Spleen (tissue), 11 donors: ENCODE data around the gene KIAA1217. TPM values are rescaled to one million over a fixed set of nuclear protein-coding genes. Genes with fewer than 3 reads are reported as not detected.

Experiments
- DNase-seq: peaks from one replicate; pipeline ENCODE4 v3.0.0-alpha.2; 2020
- H3K27ac ChIP-seq, 8 donors: fragments of 200-600 bp; sonication (generic) in 7 of 8; 1 replicate in 4 of 8; 2 replicates in 4 of 8; pipeline versions ENCODE4 v1.5.0 to v1.8.0; 2016 to 2021; ENCODE audit warnings: inconsistent platforms in 4 of 8, mild to moderate bottlenecking in 4 of 8, moderate library complexity in 1 of 8
- H3K27me3 ChIP-seq, 7 donors: fragments of 200-600 bp; sonication (generic) in 6 of 7; replicated peaks in 1 of 7; 1 replicate in 4 of 7; 2 replicates in 3 of 7; pipeline versions ENCODE4 v1.5.0 to v1.8.0; 2016 to 2021; ENCODE audit warnings: inconsistent platforms in 3 of 7, mild to moderate bottlenecking in 1 of 7
- H3K36me3 ChIP-seq, 6 donors: fragments of 200-600 bp; sonication (generic) in 5 of 6; 1 replicate in 4 of 6; 2 replicates in 2 of 6; pipeline versions ENCODE4 v1.5.0 to v1.8.0; 2016 to 2021; ENCODE audit warnings: inconsistent platforms in 2 of 6
- H3K4me1 ChIP-seq, 6 donors: fragments of 200-600 bp; sonication (generic) in 5 of 6; 1 replicate in 3 of 6; 2 replicates in 3 of 6; pipeline versions ENCODE4 v1.5.0 to v1.8.0; 2016 to 2021; ENCODE audit warnings: inconsistent platforms in 3 of 6
- H3K4me3 ChIP-seq, 8 donors: fragments of 200-600 bp; sonication (generic) in 7 of 8; 1 replicate in 4 of 8; 2 replicates in 4 of 8; pipeline versions ENCODE4 v1.5.0 to v1.8.0; 2016 to 2021; ENCODE audit warnings: inconsistent platforms in 4 of 8, mild to moderate bottlenecking in 4 of 8, moderate library complexity in 2 of 8
- H3K9me3 ChIP-seq, 8 donors: fragments of 200-600 bp; sonication (generic) in 7 of 8; 1 replicate in 4 of 8; 2 replicates in 4 of 8; pipeline versions ENCODE4 v1.5.0 to v1.8.0; 2016 to 2021; ENCODE audit warnings: inconsistent platforms in 4 of 8
- POLR2A ChIP-seq, 3 donors: fragments of 450-650 bp; IDR thresholded peaks; one replicate each; pipeline ENCODE4 v1.5.1; 2017; ENCODE audit warnings: antibody characterized with exemption in 3 of 3, mild to moderate bottlenecking in 1 of 3
- POLR2AphosphoS5 ChIP-seq, 3 donors: sonication (generic); formaldehyde crosslinking; IDR thresholded peaks; one replicate each; pipeline ENCODE4 v1.5.1; 2017; ENCODE audit warnings: antibody characterized with exemption in 3 of 3
- WGBS, 5 donors: extraction: QIAGEN DNeasy Blood & Tissue Kit in 3 of 5; methylation state at CpG; one replicate each; pipeline versions ENCODE4 v1.1.5 to v1.1.7; 2013 to 2018; 5-methylcytosine and 5-hydroxymethylcytosine counted together
- intact Hi-C: fragments of 100-400 bp; cut with DNase I; formaldehyde crosslinking; loops from one replicate; pipeline ENCODE4 v1.15.0; 2023; ENCODE audit warnings: low total_unique reads
- polyA plus RNA-seq, 3 donors: library from polyadenylated mRNA; stranded (reverse); fragments of 200-250 nt; gene quantifications; one replicate each; pipeline ENCODE4 v1.2.1, GENCODE V29; 2013
- total RNA-seq, 7 donors: library from RNA; depleted of rRNA in 3 of 7; stranded (reverse); fragments of >200 nt in 3 of 7; fragmentation: NEBNext Ultra II Directional in 4 of 7; extraction: Animal tissue kit (Norgen Biotek cat#: 25700) in 4 of 7; gene quantifications; one replicate each; pipeline versions ENCODE4 v1.1.0 to v1.2.1, GENCODE V29; 2016 to 2021
- TF ChIP-seq, protein P1 (sequence below), 11 experiments: fragments of 200-600 bp in 7 of 11; fragments of 450-650 bp in 4 of 11; sonication (generic) in 4 of 11; IDR thresholded peaks in 8 of 11; conservative IDR thresholded peaks in 3 of 11; 1 replicate in 7 of 11; 2 replicates in 4 of 11; pipeline versions ENCODE4 v1.4.0 to v1.8.0; 2016 to 2021; ENCODE audit warnings: antibody characterized with exemption in 11 of 11, inconsistent platforms in 4 of 11, mild to moderate bottlenecking in 1 of 11
- donor health status: healthy with polysubstance abuse.
- donor health status: DM: no; HTN: no; CAD: no; lungs with moderate emphysema.
- donor health status: DM: no; HTN: no; CAD: no.
- donor health status: Bipolar disorder and iron deficiency.
- donor health status: healthy.
- donor health status: DM: no; HTN: no; CAD: no.
- donor health status: DM: yes; HTN: yes; CAD: no.

KIAA1217 gene
- total and polyA plus RNA-seq, 10 donors = 2.2 to 40.7 (median 21.4) TPM

DNA sequence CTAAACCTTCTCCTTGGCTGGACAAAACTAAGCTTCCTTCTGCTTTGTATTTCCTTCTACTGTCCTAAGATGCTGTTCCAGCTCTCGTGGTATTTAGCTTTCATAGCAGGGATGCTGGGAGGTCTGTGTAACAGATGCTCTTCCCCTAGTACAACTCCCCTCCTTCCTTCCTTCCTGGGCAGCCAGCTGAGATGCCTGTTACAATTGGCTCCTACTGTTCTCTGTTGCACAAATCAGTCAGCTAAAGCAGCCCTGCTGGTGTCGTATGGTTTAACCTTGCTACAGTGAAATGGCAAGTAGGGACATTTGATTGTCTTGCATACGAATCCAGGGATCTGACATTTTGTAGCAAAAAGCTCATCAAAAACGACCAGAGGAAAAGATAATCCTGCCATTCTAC is 371.0 kb downstream of the KIAA1217 start:
- intact Hi-C loops = no loop called here
- Histone ChIP-seq H3K9me3 (no peaks in the 10 kb centered on the region), H3K36me3 (peaks cover 0 to 14% (median 0%) of the 10 kb centered on the region in 6 donors), H3K4me3 (no peak overlapping the region), H3K27ac (no peak overlapping the region), H3K27me3 (no peaks in the 10 kb centered on the region), H3K4me1 (no peaks in the 10 kb centered on the region)
- WGBS, 5 donors = 58 to 66% (median 58%) methylated on average over 4 of the region's 4 CpGs
- no peak for DNase-seq
- TF ChIP-seq, protein P1, sequence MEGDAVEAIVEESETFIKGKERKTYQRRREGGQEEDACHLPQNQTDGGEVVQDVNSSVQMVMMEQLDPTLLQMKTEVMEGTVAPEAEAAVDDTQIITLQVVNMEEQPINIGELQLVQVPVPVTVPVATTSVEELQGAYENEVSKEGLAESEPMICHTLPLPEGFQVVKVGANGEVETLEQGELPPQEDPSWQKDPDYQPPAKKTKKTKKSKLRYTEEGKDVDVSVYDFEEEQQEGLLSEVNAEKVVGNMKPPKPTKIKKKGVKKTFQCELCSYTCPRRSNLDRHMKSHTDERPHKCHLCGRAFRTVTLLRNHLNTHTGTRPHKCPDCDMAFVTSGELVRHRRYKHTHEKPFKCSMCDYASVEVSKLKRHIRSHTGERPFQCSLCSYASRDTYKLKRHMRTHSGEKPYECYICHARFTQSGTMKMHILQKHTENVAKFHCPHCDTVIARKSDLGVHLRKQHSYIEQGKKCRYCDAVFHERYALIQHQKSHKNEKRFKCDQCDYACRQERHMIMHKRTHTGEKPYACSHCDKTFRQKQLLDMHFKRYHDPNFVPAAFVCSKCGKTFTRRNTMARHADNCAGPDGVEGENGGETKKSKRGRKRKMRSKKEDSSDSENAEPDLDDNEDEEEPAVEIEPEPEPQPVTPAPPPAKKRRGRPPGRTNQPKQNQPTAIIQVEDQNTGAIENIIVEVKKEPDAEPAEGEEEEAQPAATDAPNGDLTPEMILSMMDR (IDR thresholded peaks at IDR 0.05 in 8 of 11, conservative IDR thresholded peaks at IDR 0.05 in 3 of 11) = no peak
- TF ChIP-seq POLR2AphosphoS5 (IDR thresholded peaks at IDR 0.05) (no peak), POLR2A (IDR thresholded peaks at IDR 0.05) (no peak)

GRCh38 chr10:24589265-24589664 is 380.3 kb downstream of the KIAA1217 start:
- no peak overlapping the region for H3K27ac ChIP-seq
- no peaks in the 10 kb centered on the region for H3K9me3 ChIP-seq
- peaks cover 0 to 100% (median 41%) of the 10 kb centered on the region in 6 donors for H3K36me3 ChIP-seq
- TF ChIP-seq POLR2A (IDR thresholded peaks at IDR 0.05) = no peak
- TF ChIP-seq POLR2AphosphoS5 (IDR thresholded peaks at IDR 0.05) = no peak
- TF ChIP-seq, protein P1 (IDR thresholded peaks at IDR 0.05 in 8 of 11, conservative IDR thresholded peaks at IDR 0.05 in 3 of 11) = no peak
- DNase-seq = no peak
- no peaks in the 10 kb centered on the region for H3K27me3 ChIP-seq
- intact Hi-C loops = no loop called here
- H3K4me1 ChIP-seq = no peaks in the 10 kb centered on the region
- WGBS, 5 donors = 91 to 98% (median 95%) methylated on average over 2 of the region's 2 CpGs
- no peak overlapping the region for H3K4me3 ChIP-seq

DNA sequence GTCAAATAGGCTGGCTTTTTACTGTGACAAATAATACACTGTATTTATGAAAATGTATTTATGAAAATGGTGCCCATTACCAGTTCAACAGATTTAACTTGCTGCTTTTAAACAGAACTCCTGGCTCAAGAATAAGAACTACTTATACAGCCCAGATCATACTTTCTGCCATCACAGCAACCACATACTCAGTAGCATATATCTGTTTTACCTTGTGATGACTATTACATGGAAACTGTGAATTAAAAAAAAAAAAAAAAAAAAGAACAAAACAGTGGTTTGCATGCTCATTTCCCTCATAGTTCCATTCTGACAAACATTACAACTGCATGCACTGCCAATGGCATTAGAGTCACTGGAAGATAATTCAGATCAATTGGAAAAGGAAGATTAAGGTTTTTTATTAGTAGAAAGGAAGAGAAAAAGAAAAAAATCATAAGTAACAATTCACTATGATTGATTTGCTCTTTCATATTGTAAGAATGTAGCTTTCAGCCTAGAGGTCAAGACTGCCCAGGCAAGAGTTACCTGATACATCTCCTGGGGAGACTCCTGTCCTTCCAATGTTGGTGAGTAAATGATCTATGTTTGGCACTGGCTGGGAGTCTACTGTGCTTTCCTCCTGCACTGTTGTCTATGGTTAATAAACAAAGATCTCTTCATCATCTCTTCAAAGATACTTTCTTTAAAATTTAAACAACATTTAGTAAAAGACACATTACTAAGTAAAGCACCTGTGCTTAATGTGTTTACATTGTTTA is 381.9 kb downstream of the KIAA1217 start:
- no peak for TF ChIP-seq POLR2A (IDR thresholded peaks at IDR 0.05)
- TF ChIP-seq, protein P1 (IDR thresholded peaks at IDR 0.05 in 8 of 11, conservative IDR thresholded peaks at IDR 0.05 in 3 of 11) = no peak
- no peak for TF ChIP-seq POLR2AphosphoS5 (IDR thresholded peaks at IDR 0.05)
- H3K27me3 ChIP-seq = no peaks in the 10 kb centered on the region
- H3K27ac ChIP-seq = no peak overlapping the region
- no peaks in the 10 kb centered on the region for H3K9me3 ChIP-seq
- DNase-seq = no peak
- intact Hi-C loops = no loop called here
- peaks cover 0 to 100% (median 46%) of the 10 kb centered on the region in 6 donors for H3K36me3 ChIP-seq
- H3K4me1 ChIP-seq = no peaks in the 10 kb centered on the region
- no peak overlapping the region for H3K4me3 ChIP-seq

DNA sequence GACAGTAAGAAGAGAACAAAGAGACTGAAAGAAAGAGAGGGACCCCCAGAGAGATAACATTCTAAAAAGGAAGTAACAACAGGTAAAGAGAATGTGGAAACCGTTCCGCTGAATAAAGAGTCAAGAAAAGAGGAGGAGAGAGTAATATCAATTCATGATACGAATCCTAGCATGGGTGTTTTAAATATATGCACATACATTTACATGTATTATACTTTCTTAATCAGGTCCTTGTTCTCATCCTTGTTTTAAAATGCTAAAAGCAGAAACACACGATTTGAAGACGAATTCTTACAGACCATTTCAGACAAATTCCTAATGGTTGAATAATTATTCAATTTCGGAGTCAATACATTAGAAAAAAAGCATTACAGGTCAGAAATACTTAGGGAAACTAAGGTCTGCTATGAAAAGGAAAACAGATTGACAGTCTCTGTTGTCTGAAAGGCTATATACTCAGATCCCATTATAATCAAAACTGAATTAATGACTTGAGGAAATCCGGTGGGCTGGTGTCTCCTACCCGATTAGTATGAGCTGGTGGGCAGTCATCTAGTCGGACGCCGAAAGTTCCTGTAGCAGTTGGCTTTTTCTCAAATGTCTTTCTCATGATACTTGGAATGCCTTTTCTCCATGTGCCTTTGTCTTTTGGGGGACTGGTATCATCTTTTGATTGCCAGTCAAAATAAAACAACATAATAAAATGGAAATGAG is 387.4 kb downstream of the KIAA1217 start:
- intact Hi-C loops = no loop called here
- WGBS, 5 donors = 91 to 96% (median 94%) methylated on average over 11 of the region's 11 CpGs
- no peaks in the 10 kb centered on the region for H3K4me1 ChIP-seq
- H3K9me3 ChIP-seq = no peaks in the 10 kb centered on the region
- H3K36me3 ChIP-seq = peaks cover 0 to 100% (median 49%) of the 10 kb centered on the region in 6 donors
- H3K27me3 ChIP-seq = no peaks in the 10 kb centered on the region
- TF ChIP-seq, protein P1 (IDR thresholded peaks at IDR 0.05 in 8 of 11, conservative IDR thresholded peaks at IDR 0.05 in 3 of 11) = no peak
- TF ChIP-seq POLR2A (IDR thresholded peaks at IDR 0.05) = no peak
- no peak for TF ChIP-seq POLR2AphosphoS5 (IDR thresholded peaks at IDR 0.05)
- no peak overlapping the region for H3K4me3 ChIP-seq
- no peak overlapping the region for H3K27ac ChIP-seq
- DNase-seq = no peak
